ENCODE data around the gene VCAM1. TPM values are rescaled to one million over a fixed set of nuclear protein-coding genes. Genes with fewer than 3 reads are reported as not detected.

VCAM1 gene
- total and polyA plus RNA-seq, 2 of the 4 experiments (the other 2 are of a cell fraction): 10.1 to 21.1 TPM

GRCh38 chr1:100717218-100717617, 2.3 kb upstream of the VCAM1 start:
- H3K79me1 ChIP-seq (ENCODE audit: low read depth in 1 of 2, low read length in 2 of 2): no peaks in the 10 kb centered on the region
- no peak overlapping the region for H4K91ac ChIP-seq (ENCODE audit: insufficient read depth, low read depth, low read length)
- 80% methylated on average over 1 of the region's 6 CpGs; no CpG with 5 or more reads in 1 of the 2 experiments for WGBS, 2 experiments (ENCODE audit: extremely low coverage in 2 of 2, insufficient read length in 1 of 2)
- H3K27ac ChIP-seq (ENCODE audit: insufficient read depth, low read length): no peak overlapping the region
- intact Hi-C loops (cut with micrococcal nuclease): no loop called here
- ChIA-PET POLR2A (ENCODE audit: unreplicated experiment) (no interaction called here), CTCF (interaction anchor here (0.6 kb wide), 1 partner anchor 143 kb away, joined by 4 read pairs; no protein-coding TSS in a partner anchor)
- H2BK5ac ChIP-seq (ENCODE audit: low read depth, low read length, poor library complexity, severe bottlenecking): no peak overlapping the region
- H2BK20ac ChIP-seq (ENCODE audit: low read depth, low read length): no peak overlapping the region
- H3K9ac ChIP-seq (ENCODE audit: low read depth, low read length): no peak overlapping the region
- no peak overlapping the region for H2AFZ ChIP-seq (replicated peaks; ENCODE audit: low read length, poor library complexity)
- H3K9me3 ChIP-seq (ENCODE audit: control insufficient read depth, insufficient read depth, low read length): no peaks in the 10 kb centered on the region
- in situ Hi-C loops (cut with MboI; ENCODE audit: low sequenced_read_pairs): no loop called here
- H3K14ac ChIP-seq (replicated peaks; ENCODE audit: low read depth, low read length): no peak overlapping the region
- H3K4ac ChIP-seq (ENCODE audit: low read depth, low read length): no peak overlapping the region
- no peak overlapping the region for H4K8ac ChIP-seq (ENCODE audit: low read depth in 2 of 2, low read length in 2 of 2)
- no peak overlapping the region for H4K5ac ChIP-seq (ENCODE audit: low read depth, low read length)
- no peak for ATAC-seq (ENCODE audit: low read depth)
- no peak overlapping the region for H2AK5ac ChIP-seq (ENCODE audit: low read depth, low read length)
- H3K9me1 ChIP-seq (ENCODE audit: insufficient read depth, low read length): peaks cover 4% of the 10 kb centered on the region; the same call in 1 of the 2 replicates
- H2BK120ac ChIP-seq (ENCODE audit: low read depth, low read length): no peak overlapping the region
- no TSS peak for BruUV-seq (replicated peaks)
- dilution Hi-C loops (cut with HindIII; ENCODE audit: low sequenced_read_pairs, unreplicated experiment): no loop called here
- no peak overlapping the region for H3K56ac ChIP-seq (ENCODE audit: extremely low read depth, insufficient read depth, low read length)
- H3K27me3 ChIP-seq (ENCODE audit: control insufficient read depth, insufficient read depth, low read length): no peaks in the 10 kb centered on the region
- H4K20me1 ChIP-seq (ENCODE audit: insufficient read depth, low read length): no peaks in the 10 kb centered on the region
- H3K36me3 ChIP-seq (ENCODE audit: control insufficient read depth, insufficient read depth, low read length): no peaks in the 10 kb centered on the region
- no peak overlapping the region for H2BK15ac ChIP-seq (ENCODE audit: low read depth, low read length)
- TF ChIP-seq BHLHE40 (IDR thresholded peaks at IDR 0.05; ENCODE audit: low read depth, low read length) (no peak), CTCF (conservative IDR thresholded peaks at IDR 0.05; ENCODE audit: low read depth, low read length) (no peak), CEBPB (IDR thresholded peaks at IDR 0.05; ENCODE audit: low read depth, low read length) (no peak), USF2 (IDR thresholded peaks at IDR 0.05; ENCODE audit: low read depth, low read length) (no peak), MAFK (IDR thresholded peaks at IDR 0.05; ENCODE audit: low read depth, low read length) (no peak), MAZ (IDR thresholded peaks at IDR 0.05; ENCODE audit: borderline replicate concordance, low read depth, low read length) (no peak), POLR2A (IDR thresholded peaks at IDR 0.05; ENCODE audit: low read depth, low read length) (no peak), ELK1 (IDR thresholded peaks at IDR 0.05; ENCODE audit: borderline replicate concordance, low read depth, low read length) (no peak), FOS (IDR thresholded peaks at IDR 0.05; ENCODE audit: low read depth, low read length) (no peak), SMC3 (IDR thresholded peaks at IDR 0.05; ENCODE audit: low read depth, low read length) (no peak), RCOR1 (IDR thresholded peaks at IDR 0.05; ENCODE audit: insufficient replicate concordance, low read length) (no peak)
- DNase-seq: no peak
- H3K4me1 ChIP-seq (ENCODE audit: control insufficient read depth, insufficient read depth, low read length): peaks cover 6% of the 10 kb centered on the region
- no peak overlapping the region for H3K4me3 ChIP-seq (ENCODE audit: insufficient read depth, low read depth, low read length)
- no peak overlapping the region for H2AK9ac ChIP-seq (replicated peaks; ENCODE audit: low read depth, low read length, poor library complexity)
- H3K18ac ChIP-seq (ENCODE audit: low read depth, low read length): no peak overlapping the region
- H3K23ac ChIP-seq (ENCODE audit: low read depth, low read length): no peak overlapping the region
- H3K4me2 ChIP-seq (ENCODE audit: low read depth, low read length): no peak overlapping the region

Measured in IMR-90 (cell line).